SK-N-MC (cell line): ENCODE data around the gene SENP5.

Experiments used
- FOXP2 ChIP-seq: optimal IDR thresholded peaks from 2 replicates; pipeline ENCODE3; 2011; ENCODE audit warnings: mild to moderate bottlenecking, moderate library complexity; ENCODE audit not compliant: insufficient read depth; ENCODE audit errors: extremely low read length, control extremely low read depth
- POLR2AphosphoS5 ChIP-seq: IDR thresholded peaks from 2 replicates; pipeline ENCODE4 v1.6.1; 2012; ENCODE audit warnings: mild to moderate bottlenecking, low read depth, low read length, borderline replicate concordance

DNA sequence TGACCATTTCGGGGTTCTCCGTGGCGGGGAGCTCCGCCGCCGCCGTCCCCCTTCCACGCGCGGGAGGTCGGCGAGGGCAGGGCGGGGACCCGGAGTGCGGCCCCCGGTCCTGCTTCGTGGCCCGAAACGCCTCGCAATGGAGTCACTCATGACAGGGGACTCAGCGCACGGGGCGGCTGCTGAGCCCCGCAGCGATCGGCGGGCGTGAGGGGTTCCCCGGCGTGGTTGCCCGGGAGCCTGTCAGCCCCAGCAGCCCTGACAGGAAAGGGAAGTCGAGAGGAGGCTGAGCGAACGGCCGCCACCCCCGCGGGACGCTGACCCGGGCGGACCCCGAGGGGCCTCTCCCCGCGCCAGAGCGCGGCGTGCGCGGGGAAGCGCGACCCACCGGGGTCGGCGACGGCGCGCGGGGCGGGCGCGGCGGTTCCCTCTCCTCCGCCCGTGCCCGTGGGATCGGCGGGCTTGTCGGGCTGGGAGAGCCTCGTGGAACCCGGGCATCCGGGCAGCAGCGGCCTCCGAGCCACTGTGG is 101.5 kb downstream of the SENP5 start:
- TF ChIP-seq FOXP2 (no peak), POLR2AphosphoS5 (no peak)
